GM12878 (cell line): ENCODE data around the gene SEPTIN1. TPM values are rescaled to one million over a fixed set of nuclear protein-coding genes. Genes with fewer than 3 reads are reported as not detected.
"Not testable (repeated sequence)": the region's sequence is repeated elsewhere in the genome, so short reads cannot be mapped to it uniquely, and the experiment has no call there.

Source experiments
- ATAC-seq: fragments of 200-7000 bp; cut with Tn5 transposase; 3 replicates; pipeline ENCODE4 v1.9.1; 2020; ENCODE audit warnings: mild to moderate bottlenecking, moderate library complexity
- BruUV-seq: library from RNA; stranded (reverse); fragments of 400-500 nt; replicated peaks from 2 replicates; lab custom pipeline; 2021; lab: Mats Ljungman, UMichigan
- CTCF ChIA-PET: fragments of 300-600 bp; sonication (Branson Sonifier 250); formaldehyde crosslinking; extraction: SDS; loops from one replicate; lab custom pipeline; 2021; ENCODE audit warnings: inconsistent platforms; lab: Yijun Ruan, JAX
- POLR2A ChIA-PET: fragments of 350-600 bp; formaldehyde crosslinking; extraction: SDS; loops from one replicate; lab custom pipeline; 2021; ENCODE audit warnings: inconsistent platforms; lab: Charles Lee
- RAD21 ChIA-PET: fragments of 300-600 bp; sonication (Branson Sonifier 250); formaldehyde crosslinking; loops from one replicate; lab custom pipeline; 2023; ENCODE audit warnings: antibody characterized with exemption; ENCODE audit not compliant: unreplicated experiment; lab: Charles Lee
- SMC1A ChIA-PET: fragments of 300-600 bp; sonication (Branson Sonifier 250); formaldehyde crosslinking; loops from one replicate; lab custom pipeline; 2023; ENCODE audit not compliant: unreplicated experiment, uncharacterized antibody; lab: Charles Lee
- DNase-seq: peaks from one replicate; pipeline ENCODE4 v3.0.0-alpha.2; 2011; ENCODE audit warnings: low read depth, low spot score
- FAIRE-seq: peaks from 3 replicates; lab custom pipeline; 2011; peaks lifted over from hg19 to GRCh38; lab: Jason Lieb, UNC
- H2AFZ ChIP-seq: 2 replicates; pipeline ENCODE4 v1.6.0; 2011; ENCODE audit warnings: low read depth, low read length, control low read depth; ENCODE audit not compliant: control insufficient read depth
- H3K27ac ChIP-seq: 2 replicates; pipeline ENCODE4 v1.5.1; 2011; ENCODE audit warnings: control low read depth; ENCODE audit not compliant: control insufficient read depth, insufficient read depth
- H3K27me3 ChIP-seq, 2 experiments: replicated peaks in 1 of 2; 2 replicates each; pipeline versions ENCODE4 v1.6.0 to v1.6.1; 2011; ENCODE audit warnings: low read length in 1 of 2; ENCODE audit not compliant: control insufficient read depth in 2 of 2, insufficient read depth in 2 of 2
- H3K36me3 ChIP-seq, 2 experiments: 2 replicates each; pipeline ENCODE4 v1.5.1; 2011; ENCODE audit warnings: low read length in 1 of 2; ENCODE audit not compliant: control insufficient read depth in 2 of 2, insufficient read depth in 2 of 2
- H3K4me1 ChIP-seq: 2 replicates; pipeline ENCODE4 v1.6.1; 2011; ENCODE audit warnings: mild to moderate bottlenecking, low read length, moderate library complexity, mixed read lengths; ENCODE audit not compliant: control insufficient read depth, insufficient read depth
- H3K4me2 ChIP-seq: 2 replicates; pipeline ENCODE4 v1.6.0; 2011; ENCODE audit warnings: control low read depth; ENCODE audit not compliant: control insufficient read depth, insufficient read depth
- H3K4me3 ChIP-seq: fragments of 200-600 bp; sonication (generic); 2 replicates; pipeline ENCODE4 v1.5.1; 2016
- H3K79me2 ChIP-seq: 2 replicates; pipeline ENCODE4 v1.6.0; 2011; ENCODE audit warnings: low read length; ENCODE audit not compliant: control insufficient read depth, insufficient read depth
- H3K9ac ChIP-seq: 2 replicates; pipeline ENCODE4 v1.8.0; 2011; ENCODE audit warnings: low read length, control low read depth, mixed read lengths; ENCODE audit not compliant: control insufficient read depth, insufficient read depth
- H3K9me3 ChIP-seq: replicated peaks from 3 replicates; pipeline ENCODE4 v1.5.1; 2011; ENCODE audit warnings: mild to moderate bottlenecking, low read length; ENCODE audit not compliant: control insufficient read depth, insufficient read depth
- H4K20me1 ChIP-seq: 2 replicates; pipeline ENCODE4 v1.6.0; 2011; ENCODE audit not compliant: control insufficient read depth, insufficient read depth
- CHD2 ChIP-seq: IDR thresholded peaks from 2 replicates; pipeline ENCODE4 v1.6.1; 2011; ENCODE audit warnings: low read depth, low read length, improper control_type of control experiment, borderline replicate concordance
- MTA2 ChIP-seq: fragments of 450-650 bp; IDR thresholded peaks from 2 replicates; pipeline ENCODE4 v1.6.1; 2016; ENCODE audit warnings: low read depth, mild to moderate bottlenecking, moderate library complexity
- NR2F1 ChIP-seq: fragments of 450-650 bp; conservative IDR thresholded peaks from 2 replicates; pipeline ENCODE4 v1.6.1; 2017; ENCODE audit warnings: mild to moderate bottlenecking
- RFX5 ChIP-seq: IDR thresholded peaks from 2 replicates; pipeline ENCODE4 v1.6.1; 2011; ENCODE audit warnings: low read depth, low read length, improper control_type of control experiment
- SP1 ChIP-seq: IDR thresholded peaks from one replicate; pipeline ENCODE4 v1.6.1; 2011; ENCODE audit warnings: low read depth, low read length
- ZBED1 ChIP-seq: IDR thresholded peaks from 2 replicates; pipeline ENCODE4 v1.6.1; 2016; ENCODE audit warnings: borderline replicate concordance
- ZNF384 ChIP-seq: IDR thresholded peaks from 2 replicates; pipeline ENCODE4 v1.6.1; 2012; ENCODE audit warnings: low read depth, mild to moderate bottlenecking, low read length, improper control_type of control experiment, borderline replicate concordance
- WGBS: methylation state at CpG from one replicate; pipeline ENCODE4 v1.1.6; 2016; ENCODE audit warnings: low lambda C conversion rate; ENCODE audit not compliant: insufficient replicate concordance, insufficient coverage; ENCODE audit errors: missing lambda C conversion rate; 5-methylcytosine and 5-hydroxymethylcytosine counted together
- in situ Hi-C: fragments of 300-500 bp; cut with MboI; formaldehyde crosslinking; loops from 9 replicates; pipeline ENCODE4 v1.14.3; 2018; ENCODE audit warnings: mixed read lengths
- intact Hi-C: fragments of 100-400 bp; cut with micrococcal nuclease; formaldehyde crosslinking; loops from one replicate; pipeline ENCODE4 v1.14.2; 2022; ENCODE audit not compliant: unreplicated experiment
- polyA plus RNA-seq, 11 experiments: library from polyadenylated mRNA; depleted of rRNA in 4 of 11; unstranded in 6 of 11; stranded (reverse) in 5 of 11; fragments of >200 nt; fragmentation: Nextera tagmentation in 4 of 11; fragmentation: Illumina TruSeq in 1 of 11; extraction: Ambion mirVana in 4 of 11; extraction: Trizol in 1 of 11; gene quantifications; 1 replicate in 1 of 11; 2 replicates in 10 of 11; pipeline versions ENCODE4 v1.2.1 to v1.2.3, GENCODE V29; 2011 to 2016; ENCODE audit warnings: inconsistent platforms in 2 of 11, missing spikeins in 2 of 11, low read depth in 1 of 11
- total RNA-seq, 4 experiments: library from RNA; depleted of rRNA in 3 of 4; stranded (reverse); fragments of >200 nt in 3 of 4; fragmentation: Illumina TruSeq in 1 of 4; extraction: Trizol in 1 of 4; gene quantifications; 2 replicates each; pipeline versions ENCODE4 v1.2.1 to v1.2.3, GENCODE V29; 2013 to 2021
- TF ChIP-seq, protein P1 (sequence below): fragments of 450-650 bp; IDR thresholded peaks from 2 replicates; pipeline ENCODE4 v1.6.1; 2018; ENCODE audit warnings: borderline replicate concordance, mild to moderate bottlenecking; ENCODE audit not compliant: partially characterized antibody
- TF ChIP-seq, protein P2 (sequence below): IDR thresholded peaks from 2 replicates; pipeline ENCODE4 v1.6.1; 2012; ENCODE audit warnings: low read length, inconsistent platforms
- TF ChIP-seq, protein P3 (sequence below): IDR thresholded peaks from 2 replicates; pipeline ENCODE4 v1.6.1; 2011; ENCODE audit warnings: borderline replicate concordance, low read depth, mild to moderate bottlenecking, moderate library complexity, mixed read lengths, low read length; ENCODE audit not compliant: insufficient read depth; ENCODE audit errors: extremely low read length

The SEPTIN1 gene
- total and polyA plus RNA-seq, 10 of the 15 experiments (the other 5 are each of a cell fraction or from before 2014, with no cell fraction given): 2.8 to 153 (median 94.1) TPM

- H3K4me3 ChIP-seq, H3K9me3 ChIP-seq, H3K79me2 ChIP-seq, intact Hi-C loops, H2AFZ ChIP-seq, BruUV-seq, H3K36me3 ChIP-seq, H3K4me1 ChIP-seq, H3K27ac ChIP-seq, in situ Hi-C loops, H3K4me2 ChIP-seq, DNase-seq, H3K9ac ChIP-seq, FAIRE-seq, H4K20me1 ChIP-seq, H3K27me3 ChIP-seq: not testable (repeated sequence)
- ATAC-seq: peak; percentile 45; the same call in 2 of the 3 replicates
- ChIA-PET RAD21 (interaction anchor here (0.7 to 1.1 kb wide), 2 partner anchors 23 to 195 kb away, joined by 3 to 5 read pairs; no protein-coding TSS in a partner anchor), POLR2A (interaction anchor here (0.6 to 1.7 kb wide), 3 partner anchors 8 to 299 kb away, joined by 3 to 7 read pairs (median 6); no protein-coding TSS in a partner anchor), SMC1A (interaction anchor here (1.1 kb wide), 1 partner anchor 13 kb away, joined by 3 read pairs; the partner anchor contains the start of gene CD2BP2), CTCF (interaction anchor here (0.6 to 1.2 kb wide), 3 partner anchors 8 to 266 kb away, joined by 3 to 4 read pairs (median 3); no protein-coding TSS in a partner anchor)
- WGBS: 85% methylated on average over 8 of the region's 8 CpGs
- 0 out of 2 replicates have a peak, but pooled peaks have one; percentile 28 for TF ChIP-seq ZNF384
Observed at GRCh38 chr16:30341971-30342370, 40.4 kb downstream of the SEPTIN1 start.

- ChIA-PET RAD21 (no interaction called here), POLR2A (interaction anchor here (1.7 kb wide), 1 partner anchor 14 kb away, joined by 7 read pairs; no protein-coding TSS in a partner anchor), CTCF (no interaction called here), SMC1A (no interaction called here)
- no peaks in the 10 kb centered on the region for H3K27me3 ChIP-seq
- no peak overlapping the region for H2AFZ ChIP-seq
- no peaks in the 10 kb centered on the region for H4K20me1 ChIP-seq
- no peak overlapping the region for H3K4me2 ChIP-seq
- no peaks in the 10 kb centered on the region for H3K79me2 ChIP-seq
- no peaks in the 10 kb centered on the region for H3K9me3 ChIP-seq
- H3K27ac ChIP-seq: no peak overlapping the region
- in situ Hi-C loops: no loop called here
- no peak overlapping the region for H3K4me3 ChIP-seq
- ATAC-seq (no peak), FAIRE-seq (no peak), DNase-seq (no peak)
- H3K9ac ChIP-seq: no peak overlapping the region
- WGBS: 70% methylated on average over 13 of the region's 13 CpGs
- H3K4me1 ChIP-seq: peaks cover 5% of the 10 kb centered on the region
- BruUV-seq: no TSS peak
- TF ChIP-seq NR2F1 (no peak), CHD2 (no peak), RFX5 (no peak), MTA2 (no peak), SP1 (no peak), ZBED1 (no peak)
- TF ChIP-seq, protein P1, sequence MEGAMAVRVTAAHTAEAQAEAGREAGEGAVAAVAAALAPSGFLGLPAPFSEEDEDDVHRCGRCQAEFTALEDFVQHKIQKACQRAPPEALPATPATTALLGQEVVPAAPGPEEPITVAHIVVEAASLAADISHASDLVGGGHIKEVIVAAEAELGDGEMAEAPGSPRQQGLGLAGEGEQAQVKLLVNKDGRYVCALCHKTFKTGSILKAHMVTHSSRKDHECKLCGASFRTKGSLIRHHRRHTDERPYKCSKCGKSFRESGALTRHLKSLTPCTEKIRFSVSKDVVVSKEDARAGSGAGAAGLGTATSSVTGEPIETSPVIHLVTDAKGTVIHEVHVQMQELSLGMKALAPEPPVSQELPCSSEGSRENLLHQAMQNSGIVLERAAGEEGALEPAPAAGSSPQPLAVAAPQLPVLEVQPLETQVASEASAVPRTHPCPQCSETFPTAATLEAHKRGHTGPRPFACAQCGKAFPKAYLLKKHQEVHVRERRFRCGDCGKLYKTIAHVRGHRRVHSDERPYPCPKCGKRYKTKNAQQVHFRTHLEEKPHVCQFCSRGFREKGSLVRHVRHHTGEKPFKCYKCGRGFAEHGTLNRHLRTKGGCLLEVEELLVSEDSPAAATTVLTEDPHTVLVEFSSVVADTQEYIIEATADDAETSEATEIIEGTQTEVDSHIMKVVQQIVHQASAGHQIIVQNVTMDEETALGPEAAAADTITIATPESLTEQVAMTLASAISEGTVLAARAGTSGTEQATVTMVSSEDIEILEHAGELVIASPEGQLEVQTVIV: no peak
- TF ChIP-seq, protein P2, sequence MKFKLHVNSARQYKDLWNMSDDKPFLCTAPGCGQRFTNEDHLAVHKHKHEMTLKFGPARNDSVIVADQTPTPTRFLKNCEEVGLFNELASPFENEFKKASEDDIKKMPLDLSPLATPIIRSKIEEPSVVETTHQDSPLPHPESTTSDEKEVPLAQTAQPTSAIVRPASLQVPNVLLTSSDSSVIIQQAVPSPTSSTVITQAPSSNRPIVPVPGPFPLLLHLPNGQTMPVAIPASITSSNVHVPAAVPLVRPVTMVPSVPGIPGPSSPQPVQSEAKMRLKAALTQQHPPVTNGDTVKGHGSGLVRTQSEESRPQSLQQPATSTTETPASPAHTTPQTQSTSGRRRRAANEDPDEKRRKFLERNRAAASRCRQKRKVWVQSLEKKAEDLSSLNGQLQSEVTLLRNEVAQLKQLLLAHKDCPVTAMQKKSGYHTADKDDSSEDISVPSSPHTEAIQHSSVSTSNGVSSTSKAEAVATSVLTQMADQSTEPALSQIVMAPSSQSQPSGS: no peak
- TF ChIP-seq, protein P3, sequence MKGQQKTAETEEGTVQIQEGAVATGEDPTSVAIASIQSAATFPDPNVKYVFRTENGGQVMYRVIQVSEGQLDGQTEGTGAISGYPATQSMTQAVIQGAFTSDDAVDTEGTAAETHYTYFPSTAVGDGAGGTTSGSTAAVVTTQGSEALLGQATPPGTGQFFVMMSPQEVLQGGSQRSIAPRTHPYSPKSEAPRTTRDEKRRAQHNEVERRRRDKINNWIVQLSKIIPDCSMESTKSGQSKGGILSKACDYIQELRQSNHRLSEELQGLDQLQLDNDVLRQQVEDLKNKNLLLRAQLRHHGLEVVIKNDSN: no peak
- no peaks in the 10 kb centered on the region for H3K36me3 ChIP-seq
- intact Hi-C loops: no loop called here
Observed at GRCh38 chr16:30340621-30341020, 41.7 kb downstream of the SEPTIN1 start.
